NOMO-1 treated with dmso at 0.1 percent for 144 hours (cell line): ENCODE results near the gene BRD4.
"Not testable (repeated sequence)": the region's sequence is repeated elsewhere in the genome, so short reads cannot be mapped to it uniquely, and the experiment has no call there.

Experiments
- DNase-seq: peaks from one replicate; lab custom pipeline; 2025; ENCODE audit not compliant: unreplicated experiment; lab: John Stamatoyannopoulos, UW

BRD4 gene

DNA sequence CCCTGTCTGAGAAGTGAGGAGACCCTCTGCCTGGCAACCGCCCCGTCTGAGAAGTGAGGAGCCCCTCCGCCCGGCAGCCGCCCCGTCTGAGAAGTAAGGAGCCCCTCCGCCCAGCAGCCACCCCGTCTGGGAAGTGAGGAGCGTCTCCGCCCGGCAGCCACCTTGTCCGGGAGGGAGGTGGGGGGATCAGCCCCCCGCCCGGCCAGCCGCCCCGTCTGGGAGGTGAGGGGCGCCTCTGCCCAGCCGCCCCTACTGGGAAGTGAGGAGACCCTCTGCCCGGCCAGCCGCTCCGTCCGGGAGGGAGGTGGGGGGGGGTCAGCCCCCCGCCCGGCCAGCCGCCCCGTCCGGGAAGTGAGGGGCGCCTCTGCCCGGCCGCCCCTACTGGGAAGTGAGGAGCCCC lies 30.7 kb upstream of the BRD4 start:
- DNase-seq = not testable (repeated sequence)

DNA sequence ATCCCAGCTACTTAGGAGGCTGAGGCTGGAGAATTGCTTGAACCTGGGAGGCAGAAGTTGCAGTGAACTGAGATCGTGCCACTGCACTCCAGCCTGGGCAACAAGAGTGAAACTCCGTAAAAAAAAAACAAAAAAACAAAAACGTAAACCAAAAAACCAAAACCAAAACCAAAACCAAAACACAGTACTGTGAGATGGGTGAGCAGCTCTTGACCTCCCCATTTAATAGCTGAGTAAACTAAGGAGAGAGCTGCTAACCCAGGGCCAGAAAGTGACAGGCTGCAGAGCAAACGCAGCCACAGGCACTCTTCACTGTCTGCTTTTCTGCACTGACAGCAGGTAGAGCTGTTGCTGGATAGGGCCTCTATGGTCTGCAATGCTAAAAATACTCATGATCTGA lies 27.7 kb upstream of the BRD4 start:
- not testable (repeated sequence) for DNase-seq

DNA sequence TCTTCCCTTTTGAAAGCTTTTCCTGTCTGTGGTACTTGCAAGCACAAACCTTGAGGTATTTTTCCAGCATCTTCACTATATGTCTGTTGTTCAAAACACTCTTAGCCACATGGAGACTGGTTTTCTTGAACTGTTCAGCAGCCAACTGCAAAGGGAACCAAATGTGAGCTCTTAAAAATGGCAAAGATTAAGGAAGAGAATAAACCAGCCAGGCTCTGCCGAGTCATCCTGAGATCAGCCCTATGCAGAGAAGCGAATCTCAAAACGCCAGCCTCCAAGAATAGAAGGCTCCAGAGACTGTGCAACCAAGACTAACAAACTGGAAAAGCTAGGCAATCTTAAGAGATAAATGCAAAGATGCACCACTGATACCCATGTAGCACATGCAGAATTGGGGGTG lies 26.6 kb upstream of the BRD4 start:
- DNase-seq = no peak

GRCh38 chr19:15357906-15358305 lies 25.6 kb upstream of the BRD4 start:
- DNase-seq = no peak

DNA sequence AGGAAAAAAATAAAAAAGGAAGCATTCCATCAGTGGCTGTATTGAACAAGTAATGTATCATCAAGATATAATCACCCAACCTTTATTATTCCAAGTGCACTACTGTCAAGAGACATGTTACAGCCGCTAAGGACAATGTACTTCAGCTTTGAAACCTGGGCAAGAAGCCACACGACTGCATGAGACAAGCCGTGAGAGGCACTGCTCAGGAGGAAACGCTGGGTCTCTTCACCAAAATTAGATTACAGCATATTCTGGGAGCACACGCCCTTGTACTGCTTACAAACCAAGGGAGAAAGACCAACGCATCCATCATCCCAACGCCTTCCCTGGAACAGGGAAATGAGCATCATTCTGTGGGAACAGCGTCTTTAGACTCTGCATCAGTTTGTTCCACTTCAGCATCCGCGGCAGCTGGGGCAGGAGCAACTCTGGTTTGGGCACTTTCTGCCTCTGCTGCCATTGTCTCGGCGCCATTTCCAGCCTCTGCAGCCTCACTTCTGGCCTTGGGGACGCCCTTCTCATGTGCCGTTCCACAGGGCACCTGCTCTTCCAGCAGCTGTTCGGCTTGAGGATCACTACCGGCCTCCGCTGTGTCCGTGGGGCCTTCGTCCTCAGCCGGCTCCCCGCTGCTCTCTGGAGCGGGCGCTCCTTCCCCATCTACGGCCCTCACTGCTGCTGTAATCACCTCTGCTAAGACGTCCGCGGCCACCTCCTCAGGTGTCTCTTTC lies 22.4 kb upstream of the BRD4 start:
- DNase-seq = no peak

GRCh38 chr19:15353908-15354307 lies 21.6 kb upstream of the BRD4 start:
- DNase-seq = no peak

DNA sequence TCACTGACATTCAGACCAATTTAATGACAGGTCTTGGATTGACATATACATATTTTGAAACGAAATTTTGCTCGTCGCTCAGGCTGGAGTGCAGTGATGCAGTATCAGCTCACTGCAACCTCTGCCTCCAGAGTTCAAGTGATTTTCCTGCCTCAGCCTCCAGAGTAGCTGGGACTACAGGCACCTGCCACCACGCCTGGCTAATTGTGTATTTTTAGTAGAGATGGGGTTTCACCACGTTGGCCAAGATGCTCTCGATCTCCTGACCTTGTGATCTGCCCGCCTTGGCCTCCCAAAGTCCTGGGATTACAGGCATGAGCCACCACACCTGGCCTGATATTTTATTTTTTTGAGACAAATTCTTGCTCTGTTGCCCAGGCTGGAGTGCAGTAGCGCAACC lies 20.2 kb upstream of the BRD4 start:
- not testable (repeated sequence) for DNase-seq

- DNase-seq = not testable (repeated sequence)
Measured at GRCh38 chr19:15341328-15341727, 9.0 kb upstream of the BRD4 start.

- no peak for DNase-seq
Measured at GRCh38 chr19:15340086-15340485, 7.7 kb upstream of the BRD4 start.

DNA sequence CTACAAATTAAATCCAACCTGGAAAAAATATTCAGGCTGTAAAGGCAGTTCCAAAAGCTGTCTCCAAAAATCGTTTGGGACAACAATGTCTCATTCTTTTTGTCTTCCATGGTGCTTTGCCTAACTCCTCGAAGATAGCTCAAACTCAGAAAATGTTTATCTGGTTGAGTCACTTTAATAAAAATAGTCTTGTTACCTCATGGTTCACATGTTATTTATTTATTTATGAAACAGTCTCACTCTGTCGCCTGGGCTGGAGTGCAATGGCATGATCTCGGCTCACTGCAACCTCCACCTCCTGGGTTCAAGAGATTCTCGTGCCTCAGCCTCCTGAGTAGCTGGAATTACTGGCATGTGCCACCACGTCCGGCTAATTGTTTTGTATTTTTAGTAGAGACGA lies 4.9 kb upstream of the BRD4 start:
- no peak for DNase-seq

DNA sequence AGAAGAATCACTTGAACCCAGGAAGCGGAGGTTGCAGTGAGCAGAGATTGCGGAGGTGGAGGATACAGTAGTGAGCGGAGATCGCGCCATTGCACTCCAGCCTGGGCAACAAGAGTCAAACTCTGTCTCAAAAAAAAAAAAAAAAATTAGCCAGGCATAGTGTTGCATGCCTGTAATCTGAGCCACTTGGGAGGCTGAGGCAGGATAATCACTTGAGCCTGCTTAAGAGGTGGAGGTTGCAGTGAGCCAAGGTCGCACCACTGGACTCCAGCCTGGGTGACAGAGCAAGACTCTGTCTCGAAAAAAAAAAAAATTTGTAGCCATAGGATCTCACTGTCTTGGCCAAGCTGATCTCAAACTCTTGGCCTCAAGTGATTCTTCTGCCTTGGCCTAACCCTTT lies 3.7 kb upstream of the BRD4 start:
- not testable (repeated sequence) for DNase-seq

- peak; percentile 24 for DNase-seq
Measured at GRCh38 chr19:15331419-15332310, 674 bp downstream of the BRD4 start.

GRCh38 chr19:15330801-15331418 lies 1.4 kb downstream of the BRD4 start:
- DNase-seq = no peak

DNA sequence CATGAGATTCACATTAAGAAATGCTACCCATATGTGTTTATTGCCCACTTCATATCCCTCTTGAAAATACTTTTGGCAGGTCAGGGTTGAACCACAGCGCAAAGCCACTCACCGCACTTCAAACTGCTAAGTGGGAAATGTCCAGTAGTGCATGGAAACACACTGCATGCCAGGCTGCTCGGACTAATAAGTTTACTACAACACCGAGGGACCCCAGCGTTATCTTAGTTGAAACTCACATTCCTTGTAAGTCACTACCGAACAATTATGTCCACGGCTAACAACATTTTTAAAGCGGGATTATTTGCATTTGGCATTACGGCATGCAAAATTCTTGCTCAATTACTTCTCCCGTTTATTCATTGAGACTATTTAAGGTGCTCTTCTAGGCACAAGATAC lies 4.0 kb downstream of the BRD4 start:
- DNase-seq = no peak

- DNase-seq = no peak
Measured at GRCh38 chr19:15324791-15325519, 7.4 kb downstream of the BRD4 start.

- DNase-seq = no peak
Measured at GRCh38 chr19:15323496-15324235, 8.7 kb downstream of the BRD4 start.

DNA sequence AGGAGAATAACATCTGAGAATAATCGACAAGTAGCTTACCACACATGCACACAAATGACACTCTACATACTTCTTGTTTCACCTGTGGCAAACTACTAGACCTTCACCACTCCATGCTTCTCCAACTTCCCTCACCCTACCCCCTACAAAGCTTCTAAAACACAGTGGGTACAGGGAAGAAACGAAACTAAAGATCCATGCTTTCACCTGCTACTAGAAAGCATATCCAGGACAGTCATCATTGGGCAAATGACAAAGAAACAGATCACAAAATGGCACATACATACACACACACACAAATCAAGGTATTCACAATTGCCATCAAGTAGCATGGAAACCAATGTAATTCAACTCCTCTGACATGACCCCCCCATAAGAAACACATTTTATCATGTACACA lies 10.6 kb downstream of the BRD4 start:
- DNase-seq = no peak

GRCh38 chr19:15320116-15320515 lies 12.2 kb downstream of the BRD4 start:
- no peak for DNase-seq

DNA sequence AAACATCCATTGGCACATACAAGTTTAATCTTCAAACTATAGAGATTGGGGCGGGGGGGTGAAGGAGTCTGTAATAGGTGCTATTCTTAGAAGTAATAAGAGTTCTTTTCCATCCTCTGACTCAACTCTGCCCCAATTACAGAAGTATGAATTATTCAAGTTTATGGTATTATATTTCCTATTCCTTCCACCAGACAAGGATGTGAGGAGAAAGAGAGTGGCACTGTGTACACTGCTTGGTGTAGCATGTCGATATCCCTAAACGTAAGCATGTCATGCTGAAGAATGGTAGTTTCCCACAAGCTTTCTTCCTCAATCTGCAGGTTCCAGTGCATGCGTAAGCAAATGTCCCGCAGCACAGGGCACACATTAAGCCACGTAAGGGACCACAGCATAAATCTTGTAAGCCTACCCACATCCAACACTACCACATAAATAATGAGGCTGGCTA lies 14.1 kb downstream of the BRD4 start:
- DNase-seq = no peak

DNA sequence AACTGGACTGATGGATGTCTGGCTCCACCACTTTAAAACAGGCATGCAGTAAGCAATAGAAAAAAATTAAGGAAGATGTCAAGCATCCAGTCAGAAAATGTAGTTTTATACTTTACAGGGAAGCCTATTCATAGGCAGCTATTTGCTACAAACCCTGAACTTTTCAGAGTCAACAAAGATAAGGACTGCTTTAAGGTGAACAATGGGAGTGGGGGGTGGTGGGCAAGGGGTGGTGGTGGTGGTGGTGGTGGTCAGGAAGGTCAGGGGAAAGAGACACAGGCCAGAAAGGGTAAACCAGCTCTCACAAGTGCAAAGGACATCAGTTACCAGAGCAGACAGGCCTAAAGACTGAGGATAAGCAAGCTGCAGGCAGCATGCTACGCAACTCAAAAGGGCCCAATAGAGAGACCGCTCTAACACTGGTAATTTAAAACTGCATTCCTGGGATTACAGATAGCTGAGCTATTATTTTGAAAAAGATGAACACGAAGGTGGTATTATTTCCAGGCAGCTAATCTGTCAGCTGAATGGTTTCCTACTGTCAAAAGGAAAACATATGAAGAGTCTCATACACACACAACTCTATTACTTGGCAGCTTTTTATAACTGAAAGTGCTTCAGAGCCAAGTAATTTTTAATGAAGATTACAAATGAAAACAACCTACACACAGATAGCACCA lies 14.8 kb downstream of the BRD4 start:
- DNase-seq = no peak
